ENCODE data around the gene SLC25A31. TPM values are rescaled to one million over a fixed set of nuclear protein-coding genes. Genes with fewer than 3 reads are reported as not detected.

The SLC25A31 gene
- total and polyA plus RNA-seq, 2 experiments from 2014 or later: not detected

GRCh38 chr4:127822430-127822829, 92.2 kb downstream of the SLC25A31 start (continued):
- no peak for TF ChIP-seq CTCF (conservative IDR thresholded peaks at IDR 0.05; ENCODE audit: low read depth in 2 of 2)
- no peak for TF ChIP-seq CREB1 (CRISPR knock-in tag; IDR thresholded peaks at IDR 0.05; ENCODE audit: low read depth)
- TF ChIP-seq POLR2AphosphoS5 (IDR thresholded peaks at IDR 0.05; ENCODE audit: low read depth): no peak
- TF ChIP-seq EZH2 (IDR thresholded peaks at IDR 0.05; ENCODE audit: low read depth, unreplicated experiment): no peak
- TF ChIP-seq EZH2phosphoT487 (IDR thresholded peaks at IDR 0.05; ENCODE audit: unreplicated experiment): no peak
- no peak for TF ChIP-seq STAT1 (IDR thresholded peaks at IDR 0.05; ENCODE audit: unreplicated experiment)
- TF ChIP-seq REST (IDR thresholded peaks at IDR 0.05; ENCODE audit: unreplicated experiment): no peak
- no peak for TF ChIP-seq ETS1 (IDR thresholded peaks at IDR 0.05)

Other genes starting within 250 kb of the SLC25A31 start
- 16.6 and 17.0 TPM in 2 replicates for gene INTU, start 97.4 kb upstream of the SLC25A31 start, total RNA-seq (2014; rRNA removed; shearing (Covaris generic))
- 9.8 and 10.3 TPM in 2 replicates for gene INTU, start 97.4 kb upstream of the SLC25A31 start, polyA plus RNA-seq (2016; fragmentation: Nextera tagmentation; extraction: Ambion mirVana)
- 4.2 and 6.6 TPM in 2 replicates for gene HSPA4L, start 51.9 kb downstream of the SLC25A31 start, total RNA-seq (2014; rRNA removed; shearing (Covaris generic))
- gene HSPA4L, start 51.9 kb downstream of the SLC25A31 start, polyA plus RNA-seq (2016; fragmentation: Nextera tagmentation; extraction: Ambion mirVana): 3.0 and 3.5 TPM in 2 replicates
- gene PLK4, start 150.5 kb downstream of the SLC25A31 start, total RNA-seq (2014; rRNA removed; shearing (Covaris generic)): 37.3 and 38.7 TPM in 2 replicates
- 18.4 and 25.5 TPM in 2 replicates for gene PLK4, start 150.5 kb downstream of the SLC25A31 start, polyA plus RNA-seq (2016; fragmentation: Nextera tagmentation; extraction: Ambion mirVana)
- gene MFSD8, start 234.8 kb downstream of the SLC25A31 start, total RNA-seq (2014; rRNA removed; shearing (Covaris generic)): 23.6 and 33.3 TPM in 2 replicates
- 19.4 and 24.0 TPM in 2 replicates for gene MFSD8, start 234.8 kb downstream of the SLC25A31 start, polyA plus RNA-seq (2016; fragmentation: Nextera tagmentation; extraction: Ambion mirVana)
- gene ABHD18, start 235.0 kb downstream of the SLC25A31 start, total RNA-seq (2014; rRNA removed; shearing (Covaris generic)): 14.4 and 18.6 TPM in 2 replicates
- gene ABHD18, start 235.0 kb downstream of the SLC25A31 start, polyA plus RNA-seq (2016; fragmentation: Nextera tagmentation; extraction: Ambion mirVana): 7.1 and 7.2 TPM in 2 replicates